GM21447 (cell line): ENCODE measurements around the gene AIRE.

Experiments
- ATAC-seq: cut with Tn5 transposase; IDR thresholded peaks from one replicate; pipeline ENCODE4 v1.9.1; 2021; ENCODE audit not compliant: unreplicated experiment

Gene AIRE

GRCh38 chr21:44322621-44323325, 37.1 kb downstream of the AIRE start:
- ATAC-seq, result no peak

- no peak for ATAC-seq
These were observed 37.9 kb downstream of the AIRE start for GRCh38 chr21:44323591-44323990.

DNA sequence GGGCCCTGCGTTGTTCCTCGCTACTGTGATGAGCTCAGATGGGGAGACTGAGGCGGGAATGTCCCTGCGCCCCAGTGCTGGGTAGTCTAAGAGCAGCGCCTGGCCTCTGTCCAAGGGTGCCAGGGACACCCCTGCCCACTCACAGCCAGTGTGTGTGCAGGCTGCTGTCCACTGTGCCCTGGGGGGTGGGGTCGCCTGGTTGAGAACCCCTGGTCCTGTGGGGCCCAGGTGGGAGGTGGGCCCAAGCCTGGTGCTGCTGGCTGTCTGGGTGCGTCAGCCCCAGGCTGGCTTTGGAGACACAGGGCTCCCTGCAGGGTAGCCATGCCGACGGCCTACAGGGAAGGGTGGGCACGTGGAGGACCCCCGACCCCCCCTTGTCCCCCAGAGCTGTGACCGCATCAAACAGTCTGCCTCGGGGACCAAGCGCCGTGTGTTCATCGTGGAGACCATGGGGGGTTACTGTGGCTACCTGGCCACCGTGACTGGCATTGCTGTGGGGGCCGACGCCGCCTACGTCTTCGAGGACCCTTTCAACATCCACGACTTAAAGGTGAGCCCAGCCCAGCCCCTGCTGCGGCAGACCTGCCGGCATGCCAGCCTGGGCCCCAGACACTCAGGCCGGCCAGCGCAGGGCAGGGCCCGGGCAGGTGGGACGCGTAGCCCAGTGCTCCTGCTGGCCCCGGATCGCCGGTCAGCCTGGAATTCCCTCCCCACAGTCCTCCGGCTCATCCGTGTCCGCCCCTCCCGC, 38.6 kb downstream of the AIRE start:
- ATAC-seq, result no peak

GRCh38 chr21:44324854-44325107, 39.1 kb downstream of the AIRE start:
- ATAC-seq, result no peak

- no peak for ATAC-seq
These were observed 40.0 kb downstream of the AIRE start for GRCh38 chr21:44325386-44326271.

DNA sequence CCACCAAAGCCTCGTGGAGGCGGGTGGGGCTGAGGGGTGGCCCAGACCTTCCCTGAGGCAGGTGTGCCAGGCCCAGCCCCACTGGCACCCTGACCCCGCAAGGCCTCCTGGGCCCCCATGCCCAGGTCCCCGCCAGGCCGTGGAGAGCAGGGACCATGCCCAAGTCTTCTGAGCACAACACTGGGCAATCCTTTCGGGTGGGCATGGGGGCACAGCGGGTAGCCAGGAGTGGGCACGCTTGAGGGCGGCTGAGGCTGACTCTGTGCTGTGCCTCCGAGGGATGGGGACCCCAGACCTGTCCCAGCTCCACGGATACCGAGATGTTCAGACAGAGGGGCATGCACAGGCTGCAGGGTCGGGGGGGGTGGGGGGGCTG, 40.6 kb downstream of the AIRE start:
- no peak for ATAC-seq

- no peak for ATAC-seq
These were observed 41.3 kb downstream of the AIRE start for GRCh38 chr21:44326716-44327602.

DNA sequence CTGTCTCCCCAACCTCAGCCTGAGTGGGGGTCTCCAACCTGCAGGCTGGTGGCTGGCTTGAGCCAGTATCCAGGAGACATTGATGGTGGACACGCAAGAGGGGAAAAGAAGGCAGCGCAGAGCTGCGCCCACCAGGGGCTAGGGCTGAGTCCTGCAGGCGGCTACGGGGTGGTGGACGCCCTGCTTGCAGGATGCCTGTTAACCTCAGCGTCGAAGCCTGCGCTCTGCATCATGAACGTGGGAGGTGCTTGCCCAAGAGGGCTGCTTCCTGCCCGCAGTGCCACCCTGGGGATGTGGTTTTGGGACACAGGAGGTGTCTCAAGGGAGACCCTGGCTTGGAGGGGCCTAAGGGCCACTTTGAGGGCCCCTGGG, 41.9 kb downstream of the AIRE start:
- no peak for ATAC-seq

DNA sequence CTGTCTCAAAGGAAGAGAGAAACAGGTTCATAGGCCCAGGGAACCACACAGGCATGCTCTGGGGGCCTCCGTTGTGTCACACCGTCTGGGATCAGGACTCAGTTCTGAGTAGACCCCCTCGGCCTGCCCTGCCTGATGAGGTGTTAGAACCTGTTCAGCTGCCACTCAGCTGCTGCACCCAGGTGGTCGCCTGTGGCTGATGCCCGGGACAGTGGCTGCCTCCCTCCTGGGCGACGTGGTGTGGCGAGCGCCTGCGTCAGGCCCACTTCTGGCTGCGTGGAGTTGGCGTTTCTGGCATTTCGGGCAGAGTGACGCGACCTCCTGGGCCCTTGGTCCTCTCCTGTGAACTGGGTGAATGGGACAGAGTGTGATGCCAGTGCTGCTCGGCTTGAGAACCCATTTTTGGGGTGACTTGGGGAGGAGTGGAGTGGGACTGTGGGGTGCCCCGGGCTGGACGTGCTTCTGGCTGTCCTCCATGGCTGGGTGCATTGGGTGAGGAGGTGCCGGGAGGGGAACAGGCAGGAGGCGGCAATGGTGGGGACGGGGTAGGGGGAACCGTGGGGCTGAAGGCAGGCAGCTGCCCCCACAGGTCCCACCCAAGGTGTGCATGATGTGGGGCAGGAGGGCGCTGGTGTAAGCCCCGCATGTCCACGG, 42.7 kb downstream of the AIRE start:
- ATAC-seq, result no peak

DNA sequence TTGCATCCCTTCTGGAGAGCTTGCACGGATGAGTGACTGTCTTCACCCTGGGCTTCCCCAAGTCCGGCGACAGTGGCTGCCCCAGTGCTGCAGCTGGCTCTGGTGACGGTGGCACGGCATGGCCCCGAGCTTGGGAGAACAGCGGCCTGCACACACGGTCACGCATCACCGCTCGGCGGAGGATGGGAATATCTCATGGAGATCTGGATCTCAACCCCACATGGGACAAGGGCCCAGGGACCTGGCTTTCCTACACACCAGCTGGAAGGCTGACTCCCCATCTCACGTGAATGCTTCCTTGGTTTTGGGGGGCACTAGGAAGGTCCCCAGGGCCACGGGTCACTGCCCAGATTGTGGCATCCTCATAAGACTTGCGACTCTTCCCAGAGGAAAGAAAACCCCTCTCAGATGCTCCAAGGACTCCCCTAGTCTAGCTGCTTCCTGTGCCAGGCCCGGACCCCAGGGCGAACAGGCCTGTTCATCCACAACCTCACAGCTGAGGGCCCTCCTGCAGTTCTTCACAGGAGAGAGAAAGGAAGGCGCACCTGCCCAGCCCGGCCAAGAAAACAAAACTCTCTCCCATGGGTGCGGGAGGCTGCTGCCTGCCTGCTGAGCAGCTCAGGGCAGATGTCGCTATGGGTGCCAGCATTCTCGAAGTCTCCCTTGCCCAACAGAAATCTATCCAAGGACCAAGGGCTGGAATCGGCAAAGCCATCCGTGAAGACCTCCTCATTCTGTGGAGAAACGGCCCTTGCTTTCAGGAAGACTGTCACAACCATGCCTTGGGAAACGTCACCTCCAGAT, 43.6 kb downstream of the AIRE start:
- ATAC-seq, result no peak

- ATAC-seq, result no peak
These were observed 44.5 kb downstream of the AIRE start for GRCh38 chr21:44329971-44330681.

GRCh38 chr21:44330698-44331097, 45.0 kb downstream of the AIRE start:
- no peak for ATAC-seq

- ATAC-seq, result no peak
These were observed 45.5 kb downstream of the AIRE start for GRCh38 chr21:44331209-44331608.

GRCh38 chr21:44331650-44332307, 46.1 kb downstream of the AIRE start:
- ATAC-seq, result no peak

GRCh38 chr21:44332383-44332782, 46.7 kb downstream of the AIRE start:
- ATAC-seq, result no peak

DNA sequence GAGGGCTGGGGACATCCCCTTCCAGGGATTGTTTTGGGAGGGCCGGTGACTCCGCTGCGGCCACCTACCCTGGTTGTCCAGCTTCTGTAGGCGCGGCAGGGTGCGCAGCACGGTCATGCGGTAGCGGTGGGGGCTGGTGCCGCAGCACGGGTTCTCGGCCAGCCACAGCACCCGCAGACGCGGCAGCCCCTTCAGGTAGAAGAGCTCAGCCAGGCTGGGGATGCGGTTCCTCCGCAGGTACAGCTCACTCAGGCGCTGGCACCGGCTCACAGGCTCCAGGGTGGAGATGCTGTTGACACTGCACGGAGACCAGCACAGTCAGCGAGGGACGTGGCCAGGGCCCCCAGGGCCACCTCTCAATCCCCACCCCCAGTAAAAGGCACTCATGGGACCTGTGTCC, 47.3 kb downstream of the AIRE start:
- no peak for ATAC-seq

- no peak for ATAC-seq
These were observed 48.0 kb downstream of the AIRE start for GRCh38 chr21:44333509-44334328.
